ENCODE results near the gene HAUS6.
"Not testable (repeated sequence)": the region's sequence is repeated elsewhere in the genome, so short reads cannot be mapped to it uniquely, and the experiment has no call there.

The HAUS6 gene

GRCh38 chr9:19116107-19116790 lies 13.5 kb upstream of the HAUS6 start:
- no peak for DNase-seq

DNA sequence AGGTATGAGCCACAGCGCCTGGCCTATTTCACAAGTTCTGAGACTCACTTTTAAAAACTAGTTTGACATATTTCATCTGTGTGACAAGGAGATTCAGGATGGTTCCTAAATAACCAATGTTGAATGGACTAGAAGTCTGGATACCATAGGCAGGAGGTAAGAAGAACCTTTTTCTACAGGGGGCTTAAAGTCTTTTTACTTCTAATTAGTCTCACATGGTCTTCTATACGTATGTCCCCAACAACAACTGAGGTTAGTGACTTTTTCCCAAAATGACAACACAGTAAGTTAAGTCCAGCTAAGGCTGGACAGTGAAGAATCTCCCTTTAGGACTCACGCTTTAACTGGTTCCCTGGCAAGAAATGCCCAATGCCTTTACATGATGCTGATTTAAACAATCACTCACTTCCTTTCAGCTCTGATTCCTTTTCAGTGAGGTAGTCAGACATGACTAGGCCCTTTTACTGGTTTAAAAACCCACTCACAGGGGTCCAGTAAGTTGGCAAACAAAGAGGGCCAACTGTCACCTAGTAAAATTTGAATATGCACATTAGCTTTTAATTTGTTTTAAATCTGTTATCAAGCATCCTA lies 12.1 kb upstream of the HAUS6 start:
- no peak for DNase-seq

DNA sequence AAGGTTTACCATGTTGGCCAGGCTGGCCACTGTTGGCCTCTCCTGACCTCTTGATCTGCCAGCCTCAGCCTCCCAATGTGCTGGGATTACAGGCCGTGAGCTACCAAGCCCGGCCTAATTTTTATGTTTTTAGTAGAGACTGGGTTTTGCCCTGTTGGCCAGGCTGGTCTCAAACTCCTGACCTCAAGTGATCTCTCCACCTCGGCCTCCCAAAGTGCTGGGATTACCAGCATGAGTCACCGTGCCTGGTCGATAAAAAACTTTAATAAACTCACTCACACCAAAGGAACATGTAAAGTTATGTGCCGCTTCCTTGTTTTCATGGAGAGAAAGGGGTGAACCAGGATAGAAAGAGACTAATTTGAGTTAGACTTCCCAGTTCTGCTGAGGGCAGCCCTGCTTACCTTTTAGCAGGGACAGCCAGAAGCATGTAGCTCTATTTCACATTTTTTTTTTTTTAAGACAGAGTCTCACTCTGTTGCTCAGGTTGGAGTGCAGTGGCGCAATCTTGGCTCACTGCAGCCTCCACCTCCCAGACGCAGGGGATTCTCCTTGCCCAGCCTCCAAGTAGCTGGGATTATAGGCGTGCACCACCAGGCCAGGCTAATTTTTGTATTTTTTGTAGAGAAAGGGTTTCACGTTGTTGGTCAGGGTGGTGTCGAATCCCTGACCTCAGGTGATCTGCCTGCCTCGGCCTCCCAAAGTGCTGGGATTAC lies 11.4 kb upstream of the HAUS6 start:
- no peak for DNase-seq

DNA sequence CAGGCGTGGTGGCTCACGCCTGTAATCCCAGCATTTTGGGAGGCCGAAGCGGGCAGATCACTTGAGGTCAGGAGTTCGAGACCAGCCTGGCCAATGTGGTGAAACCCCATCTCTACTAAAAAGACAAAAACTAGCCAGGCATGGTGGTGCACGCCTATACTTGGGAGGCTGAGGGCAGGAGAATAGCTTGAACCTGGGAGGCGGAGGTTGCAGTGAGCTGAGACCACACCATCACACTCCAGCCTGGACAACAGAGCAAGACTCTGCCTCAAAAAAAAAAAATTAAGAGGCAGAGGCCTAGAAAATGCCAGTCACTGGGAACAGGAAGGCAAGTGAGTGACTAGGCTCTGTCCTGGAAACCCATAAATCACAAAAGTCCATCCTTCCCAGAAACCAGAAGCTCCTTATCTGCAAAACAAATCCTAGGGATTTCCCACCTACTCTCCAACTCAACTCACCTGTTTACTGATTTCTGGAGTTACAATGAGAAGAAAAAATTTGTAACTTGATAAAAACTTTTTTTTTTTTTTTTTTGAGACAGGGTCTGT lies 10.4 kb upstream of the HAUS6 start:
- DNase-seq, result not testable (repeated sequence)

DNA sequence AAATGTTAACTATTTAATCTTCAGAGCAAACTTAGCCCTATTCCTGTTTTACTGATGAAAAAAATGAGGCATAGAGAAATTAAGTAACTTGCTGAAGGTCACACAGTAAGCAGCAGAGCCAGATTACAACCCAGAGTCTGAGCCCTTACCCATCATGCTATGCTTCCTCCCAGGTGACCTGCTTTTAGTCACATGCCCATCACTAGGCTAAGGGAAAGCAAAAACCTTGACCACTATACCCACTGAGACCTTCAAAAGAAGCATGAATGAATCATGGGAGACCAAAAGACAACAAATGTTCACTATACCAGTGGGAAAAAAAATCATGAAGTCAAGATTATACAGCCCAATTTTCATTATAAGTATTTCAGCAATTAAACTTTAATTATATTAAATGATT lies 5.3 kb upstream of the HAUS6 start:
- no peak for DNase-seq

DNA sequence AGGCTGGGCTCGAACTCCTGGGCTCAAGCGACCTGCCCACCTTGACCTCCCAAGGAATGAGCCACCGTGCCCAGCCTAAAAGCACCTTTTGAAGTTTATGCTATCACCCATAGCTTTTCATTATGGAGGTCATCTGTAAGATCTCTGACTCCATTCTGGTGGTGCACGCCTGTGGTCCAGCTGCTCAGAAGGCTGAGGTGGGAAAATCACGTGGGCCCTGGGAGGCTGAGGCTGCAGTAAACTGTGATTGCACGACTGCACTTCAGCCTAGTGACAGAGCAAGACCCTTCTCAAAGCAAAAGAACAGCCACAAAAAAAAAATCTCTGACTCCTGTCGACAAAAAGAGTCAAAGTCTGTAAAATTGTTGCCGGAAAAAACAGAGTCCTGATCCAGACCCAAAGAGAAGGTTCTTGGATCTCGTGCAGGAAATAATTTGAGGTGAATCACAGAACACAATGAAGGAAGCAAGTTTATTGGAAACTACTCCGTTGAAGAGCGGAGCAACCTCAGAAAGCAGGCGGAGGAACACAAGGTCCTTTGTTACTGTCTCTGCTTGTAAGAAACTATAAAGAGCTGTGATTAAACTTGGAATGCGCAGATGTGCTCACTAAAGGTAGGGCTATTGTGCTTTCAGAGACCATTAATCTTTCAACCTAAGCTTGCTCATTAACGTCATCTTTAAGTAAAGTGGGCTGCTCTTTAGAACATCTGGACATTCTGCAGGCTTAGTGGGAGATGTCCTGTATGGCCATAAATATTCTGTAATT lies 2.0 kb upstream of the HAUS6 start:
- DNase-seq, result no peak

DNA sequence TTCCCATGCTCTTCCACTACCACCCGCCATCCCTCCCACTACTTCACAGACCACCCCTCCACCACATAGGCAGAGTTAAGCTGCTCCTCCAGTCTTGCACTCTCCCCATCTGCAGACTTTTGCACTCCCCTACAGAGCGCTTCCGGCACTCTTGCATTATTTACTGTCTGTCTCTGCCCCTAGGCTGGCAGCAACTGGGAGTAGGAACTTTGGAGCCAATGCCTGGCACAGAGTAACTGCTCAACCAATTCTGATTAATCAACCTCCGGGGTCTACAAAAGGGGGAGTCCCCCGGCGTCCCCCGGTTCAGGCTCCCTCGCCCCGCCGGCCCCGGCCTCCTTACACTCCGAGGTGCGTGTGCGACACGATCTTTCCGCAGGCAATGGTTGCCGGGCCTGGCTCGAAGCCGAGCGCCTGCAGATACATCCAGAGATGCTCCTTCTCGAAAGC lies 498 bp downstream of the HAUS6 start:
- DNase-seq, result peak; percentile 63

GRCh38 chr9:19101203-19101602 lies 1.5 kb downstream of the HAUS6 start:
- DNase-seq, result no peak

- not testable (repeated sequence) for DNase-seq
Observed at GRCh38 chr9:19097431-19097830, 5.3 kb downstream of the HAUS6 start.

- no peak for DNase-seq
Observed at GRCh38 chr9:19087106-19088000, 15.4 kb downstream of the HAUS6 start.

GRCh38 chr9:19085295-19085694 lies 17.4 kb downstream of the HAUS6 start:
- no peak for DNase-seq

- DNase-seq, result no peak
Observed at GRCh38 chr9:19074836-19075235, 27.9 kb downstream of the HAUS6 start.

DNA sequence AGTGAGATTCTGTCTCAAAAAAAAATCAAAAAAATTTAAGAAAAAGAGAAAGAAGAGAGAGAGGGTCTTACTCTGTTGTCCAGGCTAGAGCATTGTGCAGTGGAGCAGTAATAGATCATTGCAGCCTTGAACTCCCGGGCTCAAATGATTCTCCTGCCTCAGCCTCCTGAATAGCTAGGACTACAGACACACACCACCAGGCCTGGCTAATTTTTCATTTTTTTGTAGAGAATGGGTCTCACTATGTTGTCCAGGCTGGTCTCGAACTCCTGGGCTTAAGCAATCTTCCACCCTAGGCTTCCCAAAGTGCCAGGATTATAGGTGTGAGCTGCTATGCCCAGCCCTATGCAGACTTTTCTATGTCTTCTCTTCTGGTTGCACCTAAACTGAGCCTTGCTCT lies 28.5 kb downstream of the HAUS6 start:
- no peak for DNase-seq

GRCh38 chr9:19057033-19057432 lies 45.7 kb downstream of the HAUS6 start:
- DNase-seq, result no peak

- DNase-seq, result no peak
Observed at GRCh38 chr9:19050637-19051591, 51.8 kb downstream of the HAUS6 start.

DNA sequence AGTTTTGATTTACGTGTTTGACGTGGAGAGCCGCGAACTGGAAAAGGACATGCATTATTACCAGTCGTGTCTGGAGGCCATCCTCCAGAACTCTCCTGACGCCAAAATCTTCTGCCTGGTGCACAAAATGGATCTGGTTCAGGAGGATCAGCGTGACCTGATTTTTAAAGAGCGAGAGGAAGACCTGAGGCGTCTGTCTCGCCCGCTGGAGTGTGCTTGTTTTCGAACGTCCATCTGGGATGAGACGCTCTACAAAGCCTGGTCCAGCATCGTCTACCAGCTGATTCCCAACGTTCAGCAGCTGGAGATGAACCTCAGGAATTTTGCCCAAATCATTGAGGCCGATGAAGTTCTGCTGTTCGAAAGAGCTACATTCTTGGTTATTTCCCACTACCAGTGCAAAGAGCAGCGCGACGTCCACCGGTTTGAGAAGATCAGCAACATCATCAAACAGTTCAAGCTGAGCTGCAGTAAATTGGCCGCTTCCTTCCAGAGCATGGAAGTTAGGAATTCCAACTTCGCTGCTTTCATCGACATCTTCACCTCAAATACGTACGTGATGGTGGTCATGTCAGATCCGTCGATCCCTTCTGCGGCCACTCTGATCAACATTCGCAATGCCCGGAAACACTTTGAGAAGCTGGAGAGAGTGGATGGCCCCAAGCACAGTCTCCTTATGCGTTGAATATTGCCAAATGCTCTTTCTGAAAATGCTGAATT lies 52.6 kb downstream of the HAUS6 start:
- no peak for DNase-seq

DNA sequence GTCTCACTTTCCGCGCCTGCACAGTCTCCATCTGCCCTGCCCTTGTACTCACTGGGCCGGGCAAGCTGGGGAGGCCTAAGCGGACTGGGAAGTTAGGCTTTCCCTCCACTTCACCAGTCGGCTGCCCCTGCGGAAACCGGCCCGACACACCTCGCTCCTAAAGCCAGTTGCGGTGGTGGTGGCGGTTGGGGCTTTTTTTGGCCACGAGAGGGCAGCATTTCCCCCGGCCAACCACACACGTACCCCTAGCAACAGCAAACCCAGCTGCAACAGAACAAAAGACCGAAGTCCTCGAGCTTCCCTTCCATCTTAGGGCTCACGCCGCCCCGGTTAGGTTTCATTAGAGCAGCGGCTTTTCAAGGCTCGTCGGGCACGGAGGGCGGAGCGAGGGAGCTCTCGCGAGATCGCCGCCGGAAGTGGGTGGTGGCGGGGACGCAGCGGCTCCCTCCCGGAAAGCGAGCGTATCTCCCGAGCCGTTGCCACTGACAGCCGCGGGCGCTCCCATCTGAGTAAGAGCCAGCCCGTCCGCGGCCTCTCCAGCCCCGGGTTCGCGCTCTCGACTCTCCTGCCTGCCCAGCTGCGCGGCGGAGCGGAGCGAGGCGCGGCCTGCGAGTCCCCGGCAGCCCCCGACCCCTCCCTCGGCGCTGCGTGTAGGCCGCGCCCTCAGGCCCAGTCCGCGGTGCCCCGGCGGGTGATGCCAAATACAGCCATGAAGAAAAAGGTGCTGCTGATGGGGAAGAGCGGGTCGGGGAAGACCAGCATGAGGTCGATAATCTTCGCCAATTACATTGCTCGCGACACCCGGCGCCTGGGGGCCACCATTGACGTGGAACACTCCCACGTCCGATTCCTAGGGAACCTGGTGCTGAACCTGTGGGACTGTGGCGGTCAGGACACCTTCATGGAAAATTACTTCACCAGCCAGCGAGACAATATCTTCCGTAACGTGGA lies 53.5 kb downstream of the HAUS6 start, which contains the start of gene RRAGA:
Gene RRAGA (plus strand): TSS at position 462 of the 951 bp plus-strand sequence. CDS start 233 bp downstream, at position 695.
- DNase-seq, result peak; percentile 96

GRCh38 chr9:19036611-19037010 lies 66.1 kb downstream of the HAUS6 start:
- no peak for DNase-seq

DNA sequence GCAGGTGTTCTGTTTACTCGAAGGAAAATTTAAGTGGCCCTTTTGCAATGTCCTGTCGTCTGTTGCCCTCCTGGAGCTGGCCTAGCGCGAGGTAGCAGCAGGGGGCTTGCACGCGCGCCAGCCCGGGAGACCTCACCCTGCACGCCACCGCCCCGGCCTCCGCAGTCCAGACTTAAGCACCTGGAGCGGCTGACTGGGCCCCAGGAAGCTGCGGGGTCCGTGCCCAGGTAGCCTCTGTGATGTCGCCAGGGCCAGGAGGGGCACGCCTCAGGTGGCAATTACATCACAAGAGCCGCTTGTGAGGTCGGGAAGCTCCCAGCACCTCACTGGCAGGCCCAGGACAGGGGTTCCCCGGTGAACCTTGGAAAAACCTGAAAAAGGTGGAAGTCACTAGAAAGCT lies 69.7 kb downstream of the HAUS6 start, which contains the start of gene SAXO1:
Gene SAXO1 (minus strand): TSS at position 195 of the 400 bp plus-strand sequence. CDS start 301 bp downstream, outside the sequence.
- no peak for DNase-seq
